NCI-H446 (cell line): ENCODE results near the gene SLC7A14.
A peak's percentile ranks its signal among the peaks of the same experiment; 100 is the strongest.

Source experiments
- DNase-seq, 2 experiments: peaks; one replicate each; lab custom pipeline; 2025; lab: John Stamatoyannopoulos, UW

Gene SLC7A14

GRCh38 chr3:170497207-170498095, 88.4 kb downstream of the SLC7A14 start:
- no peak for DNase-seq

- no peak for DNase-seq
Measured at GRCh38 chr3:170496868-170497140, 89.1 kb downstream of the SLC7A14 start.

DNA sequence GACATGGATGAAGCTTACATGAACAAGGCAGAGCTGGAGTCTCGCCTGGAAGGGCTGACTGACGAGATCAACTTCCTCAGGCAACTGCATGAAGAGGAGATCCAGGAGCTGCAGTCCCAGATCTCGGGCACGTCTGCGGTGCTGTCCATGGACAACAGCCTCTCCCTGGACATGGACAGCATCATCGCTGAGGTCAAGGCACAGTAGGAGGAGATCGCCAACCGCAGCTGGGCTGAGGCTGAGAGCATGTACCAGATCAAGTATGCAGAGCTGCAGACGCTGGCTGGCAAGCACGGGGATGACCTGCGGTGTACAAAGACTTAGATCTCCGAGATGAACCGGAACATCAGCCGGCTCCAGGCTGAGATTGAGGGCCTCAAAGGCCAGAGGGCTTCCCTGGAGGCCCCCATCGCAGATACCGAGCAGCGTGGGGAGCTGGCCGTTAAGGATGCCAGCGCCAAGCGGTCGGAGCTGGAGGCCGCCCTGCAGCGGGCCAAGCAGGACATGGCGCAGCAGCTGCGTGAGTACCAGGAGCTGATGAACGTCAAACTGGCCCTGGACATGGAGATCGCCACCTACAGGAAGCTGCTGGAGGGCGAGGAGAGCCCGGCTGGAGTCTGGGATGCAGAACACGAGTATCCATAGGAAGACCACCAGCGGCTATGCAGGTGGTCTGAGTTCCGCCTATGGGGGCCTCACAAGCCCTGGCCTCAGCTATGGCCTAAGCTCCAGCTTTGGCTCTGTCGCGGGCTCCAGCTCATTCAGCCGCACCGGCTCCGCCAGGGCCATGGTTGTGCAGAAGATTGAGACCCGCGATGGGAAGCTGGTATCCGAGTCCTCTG, 89.6 kb downstream of the SLC7A14 start:
- DNase-seq = no peak

GRCh38 chr3:170494766-170495165, 91.1 kb downstream of the SLC7A14 start:
- no peak for DNase-seq

- DNase-seq = no peak
Measured at GRCh38 chr3:170493712-170494182, 92.1 kb downstream of the SLC7A14 start.

DNA sequence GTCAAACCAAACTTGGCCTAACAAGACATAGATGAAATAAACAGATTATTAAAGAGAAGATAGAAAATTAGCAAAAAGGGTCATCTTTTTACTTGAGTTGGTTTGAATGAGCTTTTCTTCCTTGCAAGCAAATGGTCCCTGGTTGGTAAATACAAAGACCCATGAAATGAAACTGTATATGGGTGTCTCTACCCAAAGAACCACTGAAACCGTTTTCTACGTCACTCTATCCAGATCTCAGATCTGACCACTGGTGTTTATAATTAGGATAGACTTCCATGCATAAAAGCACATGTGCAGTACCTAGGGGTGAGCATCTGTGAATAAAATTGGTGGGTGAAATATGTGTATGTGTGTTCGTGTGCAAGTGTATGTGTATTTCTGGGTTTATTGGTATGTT, 94.0 kb downstream of the SLC7A14 start:
- DNase-seq = no peak

DNA sequence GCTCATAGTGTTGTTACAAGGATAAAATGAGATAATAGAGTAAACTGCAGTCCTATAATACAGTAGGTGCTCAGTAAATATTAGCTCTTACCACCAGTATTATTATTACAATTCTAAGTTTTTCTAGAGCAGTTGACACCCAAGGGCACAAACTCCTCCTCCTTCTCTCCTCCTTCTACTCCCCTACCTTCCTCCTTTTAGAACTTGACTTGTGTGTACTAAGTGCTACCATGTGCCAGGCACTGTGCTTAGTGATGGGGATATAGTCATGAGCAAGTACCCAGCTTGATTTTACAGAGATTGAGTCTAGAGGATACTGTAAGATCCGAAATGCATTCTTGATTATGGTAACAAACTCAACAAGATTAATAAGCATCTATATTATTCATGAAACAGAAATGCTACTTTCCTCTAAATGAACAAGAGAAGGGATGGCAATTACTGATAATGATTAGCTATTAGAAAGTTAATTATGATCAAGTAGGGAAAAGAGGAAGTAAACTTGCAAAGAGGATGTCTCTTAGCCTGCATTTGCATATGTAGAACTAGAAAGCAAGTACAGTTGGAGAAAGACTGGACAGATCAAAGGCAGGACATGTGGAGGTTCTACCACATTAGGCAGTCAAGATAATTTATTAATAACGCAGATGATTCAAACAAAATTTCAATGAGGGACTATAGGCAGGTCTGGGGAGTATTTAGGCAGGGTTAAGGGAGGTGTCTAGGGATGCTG, 94.9 kb downstream of the SLC7A14 start:
- DNase-seq = no peak

DNA sequence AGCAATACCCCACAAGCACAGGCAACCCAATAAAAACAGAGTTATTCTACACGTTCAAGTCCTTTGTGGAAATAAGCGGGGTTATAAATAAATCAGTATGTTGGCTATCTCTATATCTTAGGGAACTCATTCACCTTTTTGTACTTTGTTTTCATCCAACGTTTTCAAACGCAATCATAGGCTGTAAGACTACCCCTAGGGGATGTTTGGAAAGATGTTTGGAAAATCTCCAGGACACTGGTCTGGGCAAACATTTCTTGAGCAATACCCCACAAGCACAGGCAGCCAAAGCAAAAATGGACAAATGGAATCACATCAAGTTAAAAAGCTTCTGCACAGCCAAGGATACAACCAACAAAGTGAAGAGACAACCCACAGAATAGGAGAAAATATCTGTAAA, 97.1 kb downstream of the SLC7A14 start:
- peak in 1 of 2 experiments; percentile 52 for DNase-seq

DNA sequence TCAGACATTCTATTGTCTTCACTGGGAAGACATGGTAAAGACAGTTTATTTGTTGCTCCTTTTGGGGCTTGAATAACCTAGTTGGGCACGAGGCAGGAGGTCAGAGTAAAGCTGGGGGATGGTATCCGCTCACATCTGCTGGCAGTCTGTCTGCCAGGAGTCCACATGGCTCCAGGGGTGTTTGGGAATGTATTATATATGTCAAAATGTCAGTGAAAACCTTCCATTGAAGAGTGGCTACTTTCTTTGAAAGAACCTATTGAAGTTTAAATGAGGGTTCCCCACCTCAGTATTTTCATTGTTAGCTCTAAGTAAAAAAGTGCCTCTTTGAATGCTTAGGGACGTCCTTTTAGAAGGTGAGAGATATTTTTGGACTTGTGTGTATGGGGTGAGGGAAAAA, 98.8 kb downstream of the SLC7A14 start:
- no peak for DNase-seq

GRCh38 chr3:170486398-170486797, 99.5 kb downstream of the SLC7A14 start:
- DNase-seq = no peak

- DNase-seq = no peak
Measured at GRCh38 chr3:170485696-170486095, 100.2 kb downstream of the SLC7A14 start.

DNA sequence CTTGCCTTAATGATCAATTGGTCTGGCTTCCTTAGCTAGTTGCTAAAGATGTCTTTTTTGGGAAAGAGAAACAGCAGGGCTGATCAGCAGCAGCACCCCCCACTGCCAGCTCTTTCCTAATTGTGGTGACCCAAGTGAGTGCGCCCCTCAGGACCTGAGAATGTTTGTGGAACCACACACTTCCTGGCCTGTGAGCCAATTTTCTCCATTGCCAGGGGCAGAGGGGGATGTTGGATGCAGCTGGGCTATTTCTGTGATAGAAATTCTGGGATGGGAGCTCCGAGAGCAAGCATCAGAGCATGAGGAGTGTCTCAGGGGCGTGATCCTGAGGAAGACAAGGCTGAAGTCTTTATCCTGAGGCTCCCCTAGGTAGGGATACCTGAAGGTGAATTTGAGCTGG, 100.6 kb downstream of the SLC7A14 start:
- DNase-seq = no peak

- no peak for DNase-seq
Measured at GRCh38 chr3:170484869-170485268, 101.0 kb downstream of the SLC7A14 start.

- no peak for DNase-seq
Measured at GRCh38 chr3:170483485-170484262, 102.2 kb downstream of the SLC7A14 start.

DNA sequence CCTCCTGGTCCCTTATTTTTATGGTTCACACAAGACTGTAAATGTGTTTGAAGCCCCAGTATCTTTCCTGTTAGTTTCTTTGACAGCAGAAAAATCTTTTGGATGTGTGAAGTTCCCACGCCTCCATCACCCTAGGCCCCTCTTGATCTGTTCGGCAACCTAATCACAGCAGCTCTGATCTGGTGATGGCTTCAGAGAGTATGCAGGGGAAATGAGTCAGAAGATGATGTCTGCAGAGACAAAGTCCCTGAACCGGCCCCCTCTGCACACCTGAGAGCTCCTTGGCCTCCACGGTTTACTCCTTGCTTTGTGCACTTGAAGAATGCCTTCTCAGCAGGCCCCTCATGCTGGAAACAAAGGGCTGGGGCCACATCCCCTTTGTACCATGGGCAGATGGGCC, 103.7 kb downstream of the SLC7A14 start:
- DNase-seq = no peak

DNA sequence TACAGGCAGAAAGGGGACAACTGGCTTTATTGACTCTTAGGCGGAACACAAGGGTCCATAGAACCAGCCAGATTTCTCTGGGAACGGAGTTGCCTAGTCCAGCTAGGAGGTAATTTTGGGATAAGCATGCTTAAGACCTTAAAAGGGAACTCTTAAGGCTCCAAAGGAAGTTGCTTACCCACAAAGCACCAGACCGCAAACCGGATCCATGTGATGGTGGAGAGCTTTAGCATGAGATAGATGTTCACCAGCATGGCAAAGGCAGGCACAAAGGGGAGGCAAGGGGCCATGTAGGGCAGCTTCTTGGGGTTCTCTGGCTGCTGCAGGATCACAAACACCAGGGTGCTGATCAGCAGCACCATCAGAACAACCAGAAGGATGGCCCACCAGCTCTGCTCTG, 105.8 kb downstream of the SLC7A14 start:
- no peak for DNase-seq

DNA sequence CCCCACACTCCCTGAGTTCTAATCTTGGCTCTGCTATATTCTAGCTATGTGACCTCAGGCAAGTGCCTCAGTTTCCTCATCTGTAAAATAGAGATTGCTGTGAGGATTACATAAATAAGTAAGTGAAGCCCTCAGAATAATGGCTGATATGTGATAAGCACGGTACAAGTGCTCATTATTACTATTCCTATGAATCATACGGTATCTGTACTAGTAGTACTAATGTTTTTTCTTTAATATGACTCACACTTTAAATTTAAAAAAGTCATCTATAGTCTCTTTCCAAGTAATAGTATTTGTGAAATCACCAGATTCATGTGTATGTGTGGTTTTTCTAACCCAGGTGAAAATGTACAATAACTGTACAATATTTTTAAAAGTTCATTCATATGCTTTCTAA, 108.5 kb downstream of the SLC7A14 start:
- DNase-seq = no peak

GRCh38 chr3:170476291-170476690, 109.6 kb downstream of the SLC7A14 start:
- DNase-seq = no peak

- DNase-seq = no peak
Measured at GRCh38 chr3:170475092-170475685, 110.7 kb downstream of the SLC7A14 start.

- DNase-seq = no peak
Measured at GRCh38 chr3:170473358-170473757, 112.5 kb downstream of the SLC7A14 start.

DNA sequence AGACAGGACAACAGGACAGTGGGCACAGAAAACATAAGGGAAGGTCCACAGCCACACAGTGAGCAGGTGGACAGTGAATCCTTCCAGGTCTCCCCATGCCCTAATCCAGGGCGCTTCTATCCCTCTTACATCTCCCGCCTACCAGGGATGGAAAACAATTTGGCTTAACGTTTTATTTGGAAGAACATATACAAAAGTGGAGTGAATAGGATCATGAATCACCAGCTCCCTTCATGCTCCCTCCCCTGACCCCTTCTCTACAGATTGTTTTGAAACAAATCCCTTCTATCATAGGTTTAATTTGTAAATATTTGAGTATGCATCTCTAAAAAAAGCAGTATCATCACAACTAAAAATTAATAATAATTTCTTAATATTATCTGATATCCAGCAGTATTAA, 114.7 kb downstream of the SLC7A14 start:
- no peak for DNase-seq
